Right lobe of liver (tissue), 4 donors: ENCODE data around the gene NFKBIZ.

Source experiments
- POLR2A ChIP-seq: fragments of 450-650 bp; IDR thresholded peaks from one replicate; pipeline ENCODE4 v1.6.1; 2017; ENCODE audit warnings: antibody characterized with exemption, mild to moderate bottlenecking
- TF ChIP-seq, protein P1 (sequence below), 4 donors: fragments of 200-600 bp in 3 of 4; fragments of 450-650 bp in 1 of 4; IDR thresholded peaks; one replicate each; pipeline versions ENCODE4 v1.5.1 to v1.8.0; 2016 to 2022; ENCODE audit warnings: antibody characterized with exemption in 4 of 4, mild to moderate bottlenecking in 2 of 4
- donor health status: DM: no; HTN: no; CAD: no.
- donor health status: DM: no; HTN: no; CAD: no.
- donor health status: DM: no; HTN: yes; CAD: no.

DNA sequence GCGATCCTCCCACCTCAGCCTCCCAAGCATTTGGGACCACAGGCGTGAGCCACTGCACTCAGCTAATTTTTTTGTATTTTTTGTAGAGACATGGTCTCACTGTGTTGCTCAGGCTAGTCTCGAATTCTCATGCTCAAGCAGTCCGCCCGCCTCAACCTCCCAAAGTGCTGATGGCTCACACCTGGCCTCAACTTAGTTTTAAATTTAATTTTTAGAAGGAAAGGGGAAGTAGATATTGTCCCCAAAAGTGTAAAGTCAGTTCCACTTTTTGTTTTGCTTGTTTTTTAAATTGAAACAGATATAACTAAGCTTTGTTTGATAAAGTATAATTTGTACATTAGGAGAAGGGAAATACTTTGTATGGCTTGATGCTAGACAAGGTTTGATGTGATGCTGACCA is 31.3 kb upstream of the NFKBIZ start:
- TF ChIP-seq, protein P1, sequence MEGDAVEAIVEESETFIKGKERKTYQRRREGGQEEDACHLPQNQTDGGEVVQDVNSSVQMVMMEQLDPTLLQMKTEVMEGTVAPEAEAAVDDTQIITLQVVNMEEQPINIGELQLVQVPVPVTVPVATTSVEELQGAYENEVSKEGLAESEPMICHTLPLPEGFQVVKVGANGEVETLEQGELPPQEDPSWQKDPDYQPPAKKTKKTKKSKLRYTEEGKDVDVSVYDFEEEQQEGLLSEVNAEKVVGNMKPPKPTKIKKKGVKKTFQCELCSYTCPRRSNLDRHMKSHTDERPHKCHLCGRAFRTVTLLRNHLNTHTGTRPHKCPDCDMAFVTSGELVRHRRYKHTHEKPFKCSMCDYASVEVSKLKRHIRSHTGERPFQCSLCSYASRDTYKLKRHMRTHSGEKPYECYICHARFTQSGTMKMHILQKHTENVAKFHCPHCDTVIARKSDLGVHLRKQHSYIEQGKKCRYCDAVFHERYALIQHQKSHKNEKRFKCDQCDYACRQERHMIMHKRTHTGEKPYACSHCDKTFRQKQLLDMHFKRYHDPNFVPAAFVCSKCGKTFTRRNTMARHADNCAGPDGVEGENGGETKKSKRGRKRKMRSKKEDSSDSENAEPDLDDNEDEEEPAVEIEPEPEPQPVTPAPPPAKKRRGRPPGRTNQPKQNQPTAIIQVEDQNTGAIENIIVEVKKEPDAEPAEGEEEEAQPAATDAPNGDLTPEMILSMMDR (IDR thresholded peaks at IDR 0.05), result no peak
- TF ChIP-seq POLR2A, result no peak
